Measurements from ENCODE around the gene SAFB.
A peak's percentile ranks its signal among the peaks of the same experiment; 100 is the strongest.

Gene SAFB

GRCh38 chr19:5627395-5627904 is 4.6 kb downstream of the SAFB start:
- DNase-seq (ENCODE audit: low read depth in 2 of 2), result peak; percentile 18 to 51

- DNase-seq (ENCODE audit: low read depth in 2 of 2), result no peak
Measured at GRCh38 chr19:5628461-5628860, 5.6 kb downstream of the SAFB start.

- DNase-seq (ENCODE audit: low read depth in 2 of 2), result no peak
Measured at GRCh38 chr19:5628919-5629481, 6.1 kb downstream of the SAFB start.

GRCh38 chr19:5631567-5632240 is 8.8 kb downstream of the SAFB start:
- no peak for DNase-seq (ENCODE audit: low read depth in 2 of 2)

DNA sequence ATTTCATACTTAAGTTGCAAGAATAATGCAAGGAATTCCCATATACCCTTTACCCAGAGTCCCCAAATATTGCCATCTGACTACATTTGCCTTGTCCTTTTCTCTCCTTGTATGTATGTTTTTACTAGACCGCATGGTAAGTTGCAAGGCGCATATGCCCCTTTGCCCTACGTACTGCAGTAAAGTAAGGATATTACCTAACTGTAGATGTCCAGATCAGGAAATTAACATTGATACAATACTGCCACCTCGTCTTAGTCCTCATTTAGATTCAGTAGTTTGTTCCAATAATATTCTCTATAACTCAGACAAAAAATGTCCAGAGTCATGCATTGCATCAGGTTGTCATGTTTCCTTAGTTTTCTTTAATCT is 9.3 kb downstream of the SAFB start:
- no peak for DNase-seq (ENCODE audit: low read depth in 2 of 2)

- no peak for DNase-seq (ENCODE audit: low read depth in 2 of 2)
Measured at GRCh38 chr19:5632657-5633056, 9.8 kb downstream of the SAFB start.

- DNase-seq (ENCODE audit: low read depth in 2 of 2), result no peak
Measured at GRCh38 chr19:5635427-5635826, 12.5 kb downstream of the SAFB start.

- no peak for DNase-seq (ENCODE audit: low read depth in 2 of 2)
Measured at GRCh38 chr19:5637971-5638370, 15.1 kb downstream of the SAFB start.

DNA sequence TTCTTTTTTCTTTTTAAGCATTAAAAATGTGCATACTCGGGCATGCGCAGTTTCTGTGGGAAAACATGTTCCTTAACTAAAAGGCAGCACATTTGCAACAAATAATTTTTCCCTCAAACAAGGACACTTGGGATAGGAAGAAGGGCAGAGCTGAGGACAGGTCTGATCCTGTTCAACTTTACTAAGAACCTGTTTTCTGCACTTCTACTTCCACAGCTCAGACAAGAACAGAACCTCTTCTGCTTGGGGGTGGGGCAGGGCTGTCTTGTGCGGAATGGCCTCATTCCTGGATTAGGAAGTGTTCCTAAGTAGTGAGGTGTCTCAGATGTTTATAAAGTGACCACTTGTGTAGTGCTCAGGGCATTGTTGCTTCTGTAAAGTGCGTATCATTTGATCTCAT is 18.3 kb downstream of the SAFB start:
- no peak for DNase-seq (ENCODE audit: low read depth in 2 of 2)

GRCh38 chr19:5642204-5642603 is 19.3 kb downstream of the SAFB start:
- DNase-seq (ENCODE audit: low read depth in 2 of 2), result no peak

- DNase-seq (ENCODE audit: low read depth in 2 of 2), result no peak
Measured at GRCh38 chr19:5643060-5643459, 20.2 kb downstream of the SAFB start.

GRCh38 chr19:5644037-5644436 is 21.2 kb downstream of the SAFB start:
- no peak for DNase-seq (ENCODE audit: low read depth in 2 of 2)

DNA sequence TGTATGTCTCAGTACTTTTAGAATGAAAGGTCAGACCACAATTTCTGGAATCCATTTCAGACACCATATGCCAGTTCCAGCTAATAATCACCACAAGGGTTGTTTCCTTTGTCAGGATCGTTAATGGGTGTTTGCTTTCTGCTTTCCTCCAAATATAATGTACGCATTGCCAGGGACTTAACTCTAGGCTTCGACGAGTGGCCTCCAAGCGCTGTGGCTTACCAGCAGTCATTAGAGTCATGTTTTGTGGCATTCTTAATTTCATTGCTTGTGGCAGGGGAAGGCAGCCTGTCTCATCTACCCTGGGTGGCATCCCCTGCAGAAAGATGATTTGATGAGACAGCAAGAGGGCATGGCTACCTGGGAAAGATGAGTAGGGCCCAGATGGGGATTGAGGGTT is 22.5 kb downstream of the SAFB start:
- no peak for DNase-seq (ENCODE audit: low read depth in 2 of 2)

- DNase-seq (ENCODE audit: low read depth in 2 of 2), result no peak
Measured at GRCh38 chr19:5646703-5647102, 23.8 kb downstream of the SAFB start.

GRCh38 chr19:5648464-5648863 is 25.6 kb downstream of the SAFB start:
- no peak for DNase-seq (ENCODE audit: low read depth in 2 of 2)

- DNase-seq (ENCODE audit: low read depth in 2 of 2), result no peak
Measured at GRCh38 chr19:5651361-5651760, 28.5 kb downstream of the SAFB start.

- DNase-seq (ENCODE audit: low read depth in 2 of 2), result no peak
Measured at GRCh38 chr19:5652261-5652660, 29.4 kb downstream of the SAFB start.

DNA sequence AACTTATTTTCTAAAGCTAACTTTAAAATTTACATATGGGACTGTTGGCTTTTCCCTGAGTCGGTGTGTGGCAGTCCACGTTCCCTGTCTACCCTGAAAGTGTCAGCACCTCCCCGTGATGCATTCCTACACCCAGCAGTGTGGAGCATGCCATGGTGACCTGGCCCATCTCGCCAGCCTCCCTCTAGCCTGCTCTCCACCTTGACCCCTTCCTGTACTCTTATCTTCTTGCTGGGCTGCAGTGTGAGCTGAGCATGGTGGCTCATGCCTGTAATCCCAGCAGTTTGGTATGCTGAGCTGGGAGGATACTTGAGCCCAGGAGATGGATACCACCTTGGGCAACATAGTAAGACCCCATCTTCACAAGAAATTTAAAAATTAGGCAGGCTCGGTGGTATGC is 32.0 kb downstream of the SAFB start:
- no peak for DNase-seq (ENCODE audit: low read depth in 2 of 2)

- DNase-seq (ENCODE audit: low read depth in 2 of 2), result no peak
Measured at GRCh38 chr19:5655412-5655811, 32.5 kb downstream of the SAFB start.

DNA sequence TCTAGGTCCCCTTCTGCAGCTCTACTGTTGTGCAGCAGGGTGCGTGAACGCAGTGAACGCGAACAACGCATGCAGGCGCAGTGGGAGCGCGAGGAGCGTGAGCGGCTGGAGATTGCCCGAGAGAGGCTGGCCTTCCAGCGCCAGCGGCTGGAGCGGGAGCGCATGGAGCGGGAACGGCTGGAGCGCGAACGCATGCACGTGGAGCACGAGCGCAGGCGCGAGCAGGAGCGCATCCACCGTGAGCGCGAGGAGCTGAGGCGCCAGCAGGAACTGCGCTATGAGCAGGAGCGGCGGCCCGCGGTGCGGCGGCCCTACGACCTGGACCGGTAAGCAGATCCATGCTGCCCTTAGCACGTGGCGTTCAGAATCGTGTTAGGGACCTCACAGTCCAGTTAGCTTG is 38.6 kb downstream of the SAFB start:
- no peak for DNase-seq (ENCODE audit: low read depth in 2 of 2)

DNA sequence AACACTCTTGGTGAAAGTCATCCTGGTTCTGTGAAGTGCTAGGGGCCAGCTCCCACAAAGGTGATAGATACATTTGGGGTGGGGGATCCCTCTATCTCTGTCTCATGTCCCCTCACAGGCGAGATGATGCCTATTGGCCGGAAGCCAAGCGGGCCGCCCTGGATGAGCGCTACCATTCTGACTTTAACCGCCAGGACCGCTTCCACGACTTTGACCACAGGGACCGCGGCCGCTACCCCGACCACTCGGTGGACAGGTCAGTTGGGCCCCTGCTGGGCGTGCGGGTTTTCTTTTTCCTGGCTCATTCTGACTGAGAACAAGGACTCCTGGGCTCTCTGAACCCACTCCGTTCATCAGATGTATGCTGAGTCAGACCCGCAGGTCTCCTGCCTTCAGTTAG is 41.0 kb downstream of the SAFB start:
- no peak for DNase-seq (ENCODE audit: low read depth in 2 of 2)

DNA sequence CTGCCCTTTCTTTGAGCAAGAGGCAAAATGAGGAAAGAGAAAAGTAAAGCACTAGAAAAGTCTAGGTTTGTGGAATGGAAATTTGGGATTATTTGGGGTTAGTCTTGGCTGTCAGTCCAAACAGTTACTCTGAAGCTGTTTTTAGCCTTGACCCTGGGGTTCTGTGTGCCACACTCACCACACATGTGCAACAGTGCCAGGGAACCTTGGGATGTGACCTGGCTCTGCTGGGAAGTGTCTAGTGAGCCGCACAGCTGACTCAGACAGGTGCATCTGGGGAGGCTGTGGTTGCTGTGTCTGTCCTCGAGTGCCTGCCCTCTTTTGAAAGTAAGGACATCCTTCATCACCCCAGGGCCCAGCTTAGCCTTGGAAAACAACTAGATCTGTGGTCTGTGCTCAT is 41.6 kb downstream of the SAFB start:
- DNase-seq (ENCODE audit: low read depth in 2 of 2), result no peak

- DNase-seq (ENCODE audit: low read depth in 2 of 2), result no peak
Measured at GRCh38 chr19:5665781-5666513, 43.1 kb downstream of the SAFB start.

All from stimulated activated CD4-positive, alpha-beta T cell treated with anti-CD3 and anti-CD28 coated beads, Interleukin-15, amount 100 ng/mL, for 48 hours (primary cell).